K562 (cell line): ENCODE data around the gene CXCR3. TPM values are rescaled to one million over a fixed set of nuclear protein-coding genes. Genes with fewer than 3 reads are reported as not detected.

Experiments used
- ATAC-seq: fragments of 200-7000 bp; cut with Tn5 transposase; 3 replicates; pipeline ENCODE4 v1.9.1; 2020; ENCODE audit warnings: moderate library complexity
- BruUV-seq: library from RNA; stranded (reverse); fragments of 400-500 nt; replicated peaks from 2 replicates; lab custom pipeline; 2021; lab: Mats Ljungman, UMichigan
- CTCF ChIA-PET: fragments of 300-600 bp; formaldehyde crosslinking; extraction: SDS; loops from one replicate; lab custom pipeline; 2021; ENCODE audit warnings: low intra/inter-chr PET ratio; lab: Yijun Ruan, JAX
- POLR2A ChIA-PET: fragments of 300-600, 350-650 bp; sonication (Branson Sonifier 250); formaldehyde crosslinking; extraction: SDS; loops from one replicate; lab custom pipeline; 2021; ENCODE audit warnings: antibody characterized with exemption, inconsistent platforms; lab: Yijun Ruan, JAX
- DNase-seq, 4 experiments: peaks; one replicate each; pipeline versions ENCODE4 v3.0.0 to v3.0.0-alpha.2; 2011 to 2018; ENCODE audit warnings: low spot score in 3 of 4, mixed read lengths in 3 of 4; ENCODE audit errors: extremely low read depth in 1 of 4
- FAIRE-seq: peaks from 2 replicates; lab custom pipeline; 2011; peaks lifted over from hg19 to GRCh38; lab: Jason Lieb, UNC
- H2AFZ ChIP-seq: 2 replicates; pipeline ENCODE4 v1.6.0; 2011; ENCODE audit warnings: low read depth, low read length, control low read depth, inconsistent platforms
- H3K27ac ChIP-seq: fragments of 200-600 bp; 3 replicates; pipeline ENCODE4 v1.8.0; 2011; ENCODE audit warnings: low read depth, mild to moderate bottlenecking, control low read depth, inconsistent platforms, low read length, moderate library complexity, mixed read lengths; ENCODE audit errors: extremely low read depth
- H3K27me3 ChIP-seq, 2 experiments: fragments of 300-600 bp in 1 of 2; 2 replicates in 1 of 2; 3 replicates in 1 of 2; pipeline versions ENCODE4 v1.6.0 to v1.8.0; 2011; ENCODE audit warnings: inconsistent platforms in 2 of 2, low read length in 2 of 2, mild to moderate bottlenecking in 1 of 2, mixed read lengths in 1 of 2, moderate library complexity in 1 of 2; ENCODE audit not compliant: control insufficient read depth in 2 of 2, insufficient read depth in 2 of 2
- H3K36me3 ChIP-seq: fragments of 300-600 bp; 3 replicates; pipeline ENCODE4 v1.8.0; 2011; ENCODE audit warnings: mild to moderate bottlenecking, low read length, inconsistent platforms; ENCODE audit not compliant: control insufficient read depth, insufficient read depth
- H3K4me1 ChIP-seq, 2 experiments: fragments of 200-600 bp in 1 of 2; replicated peaks in 1 of 2; 2 replicates in 1 of 2; 3 replicates in 1 of 2; pipeline versions ENCODE4 v1.5.1 to v1.8.0; 2011; ENCODE audit warnings: inconsistent platforms in 2 of 2, low read length in 2 of 2, mild to moderate bottlenecking in 1 of 2, mixed read lengths in 1 of 2, moderate library complexity in 1 of 2; ENCODE audit not compliant: control insufficient read depth in 2 of 2, insufficient read depth in 2 of 2
- H3K4me2 ChIP-seq: 2 replicates; pipeline ENCODE4 v1.6.1; 2011; ENCODE audit warnings: low read length, control low read depth, inconsistent platforms, mixed read lengths; ENCODE audit not compliant: insufficient read depth
- H3K4me3 ChIP-seq: fragments of 200-600 bp; sonication (generic), shearing (Covaris generic); 2 replicates; pipeline ENCODE4 v1.5.1; 2016; ENCODE audit warnings: control low read depth, inconsistent platforms
- H3K79me2 ChIP-seq: fragments of 200-600 bp; 3 replicates; pipeline ENCODE4 v1.8.0; 2011; ENCODE audit warnings: low read length, inconsistent platforms; ENCODE audit not compliant: control insufficient read depth, insufficient read depth
- H3K9ac ChIP-seq, 2 experiments: 2 replicates each; pipeline versions ENCODE4 v1.6.0 to v1.6.1; 2011; ENCODE audit warnings: low read depth in 2 of 2, low read length in 2 of 2, control low read depth in 1 of 2, inconsistent platforms in 1 of 2, mild to moderate bottlenecking in 1 of 2, mixed read lengths in 1 of 2; ENCODE audit not compliant: insufficient read depth in 1 of 2
- H3K9me1 ChIP-seq: one replicate; pipeline ENCODE4 v1.6.0; 2011; ENCODE audit warnings: inconsistent platforms, mild to moderate bottlenecking, low read length, moderate library complexity; ENCODE audit not compliant: control insufficient read depth, insufficient read depth
- H3K9me3 ChIP-seq: replicated peaks from 2 replicates; pipeline ENCODE4 v1.5.1; 2011; ENCODE audit warnings: low read depth, low read length, inconsistent platforms; ENCODE audit not compliant: control insufficient read depth, insufficient read depth
- H4K20me1 ChIP-seq: replicated peaks from 2 replicates; pipeline ENCODE4 v1.6.1; 2011; ENCODE audit warnings: low read length, inconsistent platforms, mixed read lengths; ENCODE audit not compliant: control insufficient read depth, insufficient read depth
- FOXK1 ChIP-seq: sonication (generic); formaldehyde crosslinking; IDR thresholded peaks from 2 replicates; pipeline ENCODE4 v1.8.0; 2022; ENCODE audit warnings: missing genetic modification reagents, mild to moderate bottlenecking, borderline replicate concordance
- JUNB ChIP-seq: fragments of 450-650 bp; formaldehyde crosslinking; conservative IDR thresholded peaks from 2 replicates; pipeline ENCODE4 v1.4.0; 2020; ENCODE audit warnings: mild to moderate bottlenecking
- TGIF2 ChIP-seq: sonication (generic); formaldehyde crosslinking; IDR thresholded peaks from 2 replicates; pipeline ENCODE4 v1.8.1; 2022; ENCODE audit warnings: mild to moderate bottlenecking, missing genetic modification reagents, moderate library complexity
- YBX1 ChIP-seq: fragments of 450-650 bp; IDR thresholded peaks from 2 replicates; pipeline ENCODE4 v1.7.1; 2016; ENCODE audit warnings: mild to moderate bottlenecking
- ZNF140 ChIP-seq: fragments of 250-450 bp; sonication (Bioruptor Pico); IDR thresholded peaks from 2 replicates; pipeline ENCODE4 v1.8.0; 2021; ENCODE audit warnings: moderate library complexity, mild to moderate bottlenecking, inconsistent platforms
- ZNF398 ChIP-seq: fragments of 250-450 bp; sonication (Bioruptor Pico); IDR thresholded peaks from 2 replicates; pipeline ENCODE4 v1.8.0; 2021; ENCODE audit warnings: moderate library complexity, mild to moderate bottlenecking, inconsistent platforms
- ZNF699 ChIP-seq: fragments of 250-450 bp; sonication (Bioruptor Pico); IDR thresholded peaks from 2 replicates; pipeline ENCODE4 v1.8.0; 2021; ENCODE audit warnings: mild to moderate bottlenecking, moderate library complexity; ENCODE audit not compliant: insufficient replicate concordance
- WGBS: fragments of 100-300 bp; shearing (Covaris generic); methylation state at CpG from one replicate; pipeline ENCODE4 v1.1.6; 2016; ENCODE audit warnings: low coverage, mixed read lengths; ENCODE audit not compliant: insufficient coverage; ENCODE audit errors: missing lambda C conversion rate; 5-methylcytosine and 5-hydroxymethylcytosine counted together
- in situ Hi-C: fragments of 300-500 bp; cut with MboI; formaldehyde crosslinking; loops from 4 replicates; pipeline ENCODE4 v1.15.0; 2018; ENCODE audit warnings: inconsistent platforms, mixed read lengths
- intact Hi-C: fragments of 100-400 bp; cut with micrococcal nuclease; formaldehyde crosslinking; loops from 2 replicates; pipeline ENCODE4 v1.14.2; 2022
- polyA plus RNA-seq, 8 experiments: library from polyadenylated mRNA; depleted of rRNA in 4 of 8; stranded (reverse) in 5 of 8; unstranded in 3 of 8; fragments of >200 nt; fragmentation: Nextera tagmentation in 2 of 8; fragmentation: Illumina TruSeq in 1 of 8; extraction: Ambion mirVana in 2 of 8; extraction: Trizol in 1 of 8; gene quantifications; 2 replicates each; pipeline versions ENCODE4 v1.2.1 to v1.2.3, GENCODE V29; 2011 to 2014; ENCODE audit warnings: inconsistent platforms in 1 of 8, missing spikeins in 1 of 8
- total RNA-seq, 7 experiments: library from RNA; depleted of rRNA in 6 of 7; stranded (reverse); fragments of >200 nt in 6 of 7; fragmentation: Illumina TruSeq in 2 of 7; extraction: Trizol in 2 of 7; gene quantifications; 2 replicates each; pipeline versions ENCODE4 v1.2.1 to v1.2.3, GENCODE V29; 2011 to 2021; ENCODE audit warnings: low replicate concordance in 1 of 7
- TF ChIP-seq, protein P1 (sequence below): fragments of 450-650 bp; IDR thresholded peaks from 2 replicates; pipeline ENCODE4 v1.6.1; 2016; ENCODE audit warnings: missing biosample characterization, missing genetic modification characterization

Gene CXCR3
- total and polyA plus RNA-seq, 9 of the 15 experiments (the other 6 are each of a cell fraction or from before 2014, with no cell fraction given): not detected

DNA sequence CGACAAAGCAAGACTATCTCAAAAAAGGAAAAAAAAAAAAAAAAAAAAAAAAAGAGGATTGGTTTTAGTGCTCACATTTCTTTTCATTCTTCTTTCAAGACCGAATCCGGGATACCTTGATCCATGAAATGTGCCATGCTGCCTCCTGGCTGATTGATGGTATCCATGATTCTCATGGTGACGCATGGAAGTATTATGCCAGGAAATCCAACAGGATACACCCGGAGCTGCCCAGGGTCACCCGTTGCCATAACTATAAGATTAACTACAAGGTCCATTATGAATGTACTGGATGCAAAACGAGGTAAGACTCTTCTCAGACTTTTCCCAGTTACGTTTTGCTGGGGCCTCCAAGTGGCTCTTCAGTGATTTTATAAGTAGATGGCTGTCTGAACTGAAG lies 6.1 kb downstream of the CXCR3 start:
- Histone ChIP-seq H3K27ac (no peak overlapping the region), H4K20me1 (no peaks in the 10 kb centered on the region), H3K36me3 (peaks cover 10% of the 10 kb centered on the region; the same call in 1 of the 3 replicates), H3K4me3 (no peak overlapping the region)
- no TSS peak for BruUV-seq
- no peak for FAIRE-seq
- TF ChIP-seq, protein P1, sequence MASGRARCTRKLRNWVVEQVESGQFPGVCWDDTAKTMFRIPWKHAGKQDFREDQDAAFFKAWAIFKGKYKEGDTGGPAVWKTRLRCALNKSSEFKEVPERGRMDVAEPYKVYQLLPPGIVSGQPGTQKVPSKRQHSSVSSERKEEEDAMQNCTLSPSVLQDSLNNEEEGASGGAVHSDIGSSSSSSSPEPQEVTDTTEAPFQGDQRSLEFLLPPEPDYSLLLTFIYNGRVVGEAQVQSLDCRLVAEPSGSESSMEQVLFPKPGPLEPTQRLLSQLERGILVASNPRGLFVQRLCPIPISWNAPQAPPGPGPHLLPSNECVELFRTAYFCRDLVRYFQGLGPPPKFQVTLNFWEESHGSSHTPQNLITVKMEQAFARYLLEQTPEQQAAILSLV: no peak
- TF ChIP-seq ZNF140 (CRISPR knock-in tag) (no peak), FOXK1 (CRISPR knock-in tag) (no peak), ZNF398 (CRISPR knock-in tag) (no peak), ZNF699 (CRISPR knock-in tag) (no peak), TGIF2 (CRISPR knock-in tag) (no peak), JUNB (CRISPR knock-in tag) (no peak), YBX1 (no peak)
- TF ChIP-seq, all 486 proteins: peak for 0
- Histone ChIP-seq H3K4me2 (no peak overlapping the region), H3K9me1 (no peaks in the 10 kb centered on the region), H3K4me1 (peaks cover 0 to 14% of the 10 kb centered on the region in 2 experiments; a peak in 3 of 5 replicates), H3K27me3 (peaks cover 0 to 4% of the 10 kb centered on the region in 2 experiments; a peak in 3 of 5 replicates), H3K9ac (no peak overlapping the region), H3K9me3 (no peaks in the 10 kb centered on the region), H2AFZ (no peak overlapping the region), H3K79me2 (no peaks in the 10 kb centered on the region)
- DNase-seq (no peak), ATAC-seq (no peak)
- WGBS: 62% methylated on average over 8 of the region's 8 CpGs
- ChIA-PET POLR2A (no interaction called here), CTCF (no interaction called here)
- in situ Hi-C loops: no loop called here
- intact Hi-C loops: no loop called here
